IMR-90 (cell line): ENCODE measurements around the gene PYGO2. TPM values are rescaled to one million over a fixed set of nuclear protein-coding genes. Genes with fewer than 3 reads are reported as not detected.

Source experiments
- ATAC-seq: fragments of 200-7000 bp; cut with Tn5 transposase; 2 replicates; pipeline ENCODE4 v1.9.1; 2020; ENCODE audit warnings: low read depth, mild to moderate bottlenecking, moderate library complexity
- BruUV-seq: library from RNA; stranded (reverse); fragments of 400-500 nt; replicated peaks from 2 replicates; lab custom pipeline; 2021; lab: Mats Ljungman, UMichigan
- CTCF ChIA-PET: fragments of 300-600 bp; formaldehyde crosslinking; extraction: SDS; loops from one replicate; lab custom pipeline; 2021; ENCODE audit warnings: antibody characterized with exemption; lab: Yijun Ruan, JAX
- POLR2A ChIA-PET: fragments of 300-600 bp; sonication (Branson Sonifier 250); formaldehyde crosslinking; loops from one replicate; lab custom pipeline; 2022; ENCODE audit warnings: antibody characterized with exemption; ENCODE audit not compliant: unreplicated experiment; lab: Charles Lee
- DNase-seq: peaks from one replicate; pipeline ENCODE4 v3.0.0; 2013
- H2AFZ ChIP-seq: replicated peaks from 2 replicates; pipeline ENCODE3; 2013; ENCODE audit warnings: low read length, mild to moderate bottlenecking; ENCODE audit not compliant: poor library complexity
- H2AK5ac ChIP-seq: 2 replicates; pipeline ENCODE4 v1.6.1; 2013; ENCODE audit warnings: low read depth, low read length, inconsistent platforms
- H2AK9ac ChIP-seq: replicated peaks from 2 replicates; pipeline ENCODE3; 2013; ENCODE audit warnings: mild to moderate bottlenecking, low read depth, low read length, moderate library complexity; ENCODE audit not compliant: poor library complexity
- H2BK120ac ChIP-seq: 2 replicates; pipeline ENCODE4 v1.6.1; 2013; ENCODE audit warnings: low read depth, low read length, inconsistent platforms
- H2BK15ac ChIP-seq: 3 replicates; pipeline ENCODE4 v1.6.1; 2013; ENCODE audit warnings: low read depth, low read length, inconsistent platforms
- H2BK20ac ChIP-seq: 2 replicates; pipeline ENCODE4 v1.6.1; 2013; ENCODE audit warnings: low read depth, mild to moderate bottlenecking, inconsistent platforms, low read length, moderate library complexity
- H2BK5ac ChIP-seq: 2 replicates; pipeline ENCODE4 v1.6.1; 2013; ENCODE audit warnings: mild to moderate bottlenecking, low read depth, low read length, inconsistent platforms; ENCODE audit not compliant: poor library complexity, severe bottlenecking
- H3K14ac ChIP-seq: replicated peaks from 2 replicates; pipeline ENCODE4 v1.6.1; 2013; ENCODE audit warnings: low read depth, low read length, inconsistent platforms
- H3K18ac ChIP-seq: 2 replicates; pipeline ENCODE4 v1.6.1; 2013; ENCODE audit warnings: low read depth, low read length, control low read depth
- H3K23ac ChIP-seq: 2 replicates; pipeline ENCODE4 v1.6.1; 2013; ENCODE audit warnings: low read depth, low read length, inconsistent platforms
- H3K27ac ChIP-seq: 2 replicates; pipeline ENCODE4 v1.5.1; 2013; ENCODE audit warnings: mild to moderate bottlenecking, control low read depth, low read length; ENCODE audit not compliant: insufficient read depth
- H3K27me3 ChIP-seq: 2 replicates; pipeline ENCODE4 v1.6.1; 2013; ENCODE audit warnings: low read length; ENCODE audit not compliant: control insufficient read depth, insufficient read depth
- H3K36me3 ChIP-seq: 2 replicates; pipeline ENCODE4 v1.6.1; 2013; ENCODE audit warnings: low read length, mixed read lengths; ENCODE audit not compliant: control insufficient read depth, insufficient read depth
- H3K4ac ChIP-seq: 2 replicates; pipeline ENCODE4 v1.6.1; 2013; ENCODE audit warnings: low read depth, low read length, inconsistent platforms
- H3K4me1 ChIP-seq: 2 replicates; pipeline ENCODE4 v1.6.1; 2013; ENCODE audit warnings: low read length, mixed read lengths; ENCODE audit not compliant: control insufficient read depth, insufficient read depth
- H3K4me2 ChIP-seq: 2 replicates; pipeline ENCODE4 v1.6.1; 2013; ENCODE audit warnings: low read depth, mild to moderate bottlenecking, control low read depth, low read length, moderate library complexity
- H3K4me3 ChIP-seq: 2 replicates; pipeline ENCODE4 v1.5.1; 2013; ENCODE audit warnings: low read depth, mild to moderate bottlenecking, control low read depth, low read length, moderate library complexity; ENCODE audit not compliant: insufficient read depth
- H3K56ac ChIP-seq: 2 replicates; pipeline ENCODE4 v1.6.1; 2013; ENCODE audit warnings: low read length, inconsistent platforms; ENCODE audit not compliant: insufficient read depth; ENCODE audit errors: extremely low read depth
- H3K79me1 ChIP-seq, 2 experiments: 2 replicates each; pipeline ENCODE4 v1.6.1; 2013; ENCODE audit warnings: low read length in 2 of 2, inconsistent platforms in 1 of 2, low read depth in 1 of 2
- H3K9ac ChIP-seq: 2 replicates; pipeline ENCODE4 v1.6.1; 2013; ENCODE audit warnings: low read depth, low read length, control low read depth
- H3K9me1 ChIP-seq: 2 replicates; pipeline ENCODE4 v1.6.1; 2013; ENCODE audit warnings: low read length, inconsistent platforms; ENCODE audit not compliant: insufficient read depth
- H3K9me3 ChIP-seq: 2 replicates; pipeline ENCODE4 v1.6.1; 2013; ENCODE audit warnings: low read length; ENCODE audit not compliant: control insufficient read depth, insufficient read depth
- H4K20me1 ChIP-seq: 2 replicates; pipeline ENCODE4 v1.6.1; 2013; ENCODE audit warnings: low read length, inconsistent platforms; ENCODE audit not compliant: insufficient read depth
- H4K5ac ChIP-seq: 2 replicates; pipeline ENCODE4 v1.6.1; 2013; ENCODE audit warnings: mild to moderate bottlenecking, low read depth, low read length, control low read depth
- H4K8ac ChIP-seq, 2 experiments: 2 replicates each; pipeline ENCODE4 v1.6.1; 2013; ENCODE audit warnings: low read depth in 2 of 2, low read length in 2 of 2, control low read depth in 1 of 2, inconsistent platforms in 1 of 2
- H4K91ac ChIP-seq: 2 replicates; pipeline ENCODE4 v1.6.1; 2013; ENCODE audit warnings: low read depth, low read length, inconsistent platforms; ENCODE audit not compliant: insufficient read depth
- CTCF ChIP-seq: conservative IDR thresholded peaks from 2 replicates; pipeline ENCODE4 v1.5.1; 2012; ENCODE audit warnings: mild to moderate bottlenecking, low read depth, low read length, improper control_type of control experiment
- MAFK ChIP-seq: IDR thresholded peaks from 2 replicates; pipeline ENCODE4 v1.6.1; 2012; ENCODE audit warnings: low read depth, low read length, improper control_type of control experiment
- MAZ ChIP-seq: IDR thresholded peaks from 2 replicates; pipeline ENCODE4 v1.6.1; 2012; ENCODE audit warnings: low read depth, mild to moderate bottlenecking, low read length, improper control_type of control experiment, moderate library complexity, borderline replicate concordance
- POLR2A ChIP-seq: IDR thresholded peaks from 2 replicates; pipeline ENCODE4 v1.6.1; 2012; ENCODE audit warnings: mild to moderate bottlenecking, low read depth, low read length
- SMC3 ChIP-seq: fragments of 150-350 bp; IDR thresholded peaks from 2 replicates; pipeline ENCODE4 v1.6.1; 2016; ENCODE audit warnings: low read depth, mild to moderate bottlenecking, antibody characterized with exemption, low read length, moderate library complexity
- USF2 ChIP-seq: fragments of 150-350 bp; IDR thresholded peaks from 2 replicates; pipeline ENCODE4 v1.6.1; 2017; ENCODE audit warnings: mild to moderate bottlenecking, antibody characterized with exemption, low read length, low read depth
- WGBS, 2 experiments: methylation state at CpG; one replicate each; pipeline versions ENCODE4 v1.1.5 to v1.1.7; 2013; ENCODE audit warnings: missing lambda C conversion rate in 2 of 2; ENCODE audit not compliant: insufficient read length in 1 of 2; ENCODE audit errors: extremely low coverage in 2 of 2; 5-methylcytosine and 5-hydroxymethylcytosine counted together
- dilution Hi-C: fragments of 300-500 bp; cut with HindIII; formaldehyde crosslinking; loops from one replicate; pipeline ENCODE4 v1.14.3; 2018; ENCODE audit warnings: low sequenced_read_pairs; ENCODE audit not compliant: unreplicated experiment
- in situ Hi-C: fragments of 300-500 bp; cut with MboI; formaldehyde crosslinking; loops from 3 replicates; pipeline ENCODE4 v1.14.3; 2019; ENCODE audit warnings: low sequenced_read_pairs, inconsistent platforms, mixed read lengths
- intact Hi-C: fragments of 100-400 bp; cut with micrococcal nuclease; formaldehyde crosslinking; loops from 2 replicates; pipeline ENCODE4 v1.10.0; 2022
- polyA plus RNA-seq, 3 experiments: library from polyadenylated mRNA; depleted of rRNA; stranded (reverse); fragments of >200 nt; gene quantifications; 2 replicates each; pipeline ENCODE4 v1.2.3, GENCODE V29; 2012; ENCODE audit warnings: low replicate concordance in 1 of 3
- total RNA-seq: library from RNA; depleted of rRNA; stranded (reverse); fragments of >200 nt; gene quantifications from 2 replicates; pipeline ENCODE4 v1.2.3, GENCODE V29; 2012

Gene PYGO2
- total and polyA plus RNA-seq, 2 of the 4 experiments (the other 2 are of a cell fraction), result 5.4 to 14.8 TPM

GRCh38 chr1:155001675-155002463 is 40.3 kb upstream of the PYGO2 start (continued):
- TF ChIP-seq USF2, result no peak

- peak overlapping the region; percentile 94 for H3K27ac ChIP-seq
- intact Hi-C loops, result loop anchor here (1.0 to 5.0 kb wide), 3 partner anchors 29 to 65 kb away; partner anchors contain the start of genes ADAM15 and PMVK
- H4K20me1 ChIP-seq, result no peaks in the 10 kb centered on the region
- H2BK120ac ChIP-seq, result peak overlapping the region; percentile 74
- H3K18ac ChIP-seq, result peak overlapping the region; percentile 48
- H3K9me3 ChIP-seq, result no peaks in the 10 kb centered on the region
- H4K8ac ChIP-seq, result peak overlapping the region; percentile 11 to 91; a peak in 3 of 4 replicates
- WGBS, 2 experiments, result no CpG with 5 or more reads among the region's 11 CpGs
- peak overlapping the region; percentile 75 for H3K4me3 ChIP-seq
- no TSS peak for BruUV-seq
- peak overlapping the region; percentile 94 for H2BK5ac ChIP-seq
- TF ChIP-seq CTCF, result no peak
- no peak for TF ChIP-seq USF2
- TF ChIP-seq MAFK, result no peak
- no peak for TF ChIP-seq MAZ
- no peak for TF ChIP-seq SMC3
- no peak for TF ChIP-seq POLR2A
- peak overlapping the region; percentile 81 for H3K23ac ChIP-seq
- peak overlapping the region; percentile 87 for H3K4ac ChIP-seq
- peak overlapping the region; percentile 78 for H3K9ac ChIP-seq
- ChIA-PET CTCF (interaction anchor here (0.9 kb wide), 1 partner anchor 31 kb away, joined by 4 read pairs; the partner anchor contains the start of gene SHC1), POLR2A (no interaction called here)
- peak overlapping the region; percentile 46; the same call in 1 of the 2 replicates for H4K5ac ChIP-seq
- H2AK9ac ChIP-seq, result peak overlapping the region; percentile 99
- no peak for DNase-seq
- peak overlapping the region; percentile 92 for H2AFZ ChIP-seq
- no peak overlapping the region; the same call in none of the 2 replicates for H2BK20ac ChIP-seq
- peaks cover 12% of the 10 kb centered on the region for H3K9me1 ChIP-seq
- peaks cover 21% of the 10 kb centered on the region for H3K4me1 ChIP-seq
- H3K36me3 ChIP-seq, result no peaks in the 10 kb centered on the region; the same call in 1 of the 2 replicates
- in situ Hi-C loops, result no loop called here
- no peaks in the 10 kb centered on the region for H3K27me3 ChIP-seq
- H3K14ac ChIP-seq, result peak overlapping the region; percentile 87; the same call in 1 of the 2 replicates
- H4K91ac ChIP-seq, result peak overlapping the region; percentile 58; the same call in 1 of the 2 replicates
- dilution Hi-C loops, result no loop called here
- peak overlapping the region; percentile 49; the same call in 2 of the 3 replicates for H2BK15ac ChIP-seq
- peak overlapping the region; percentile 97 for H2AK5ac ChIP-seq
- peak overlapping the region; percentile 82 for H3K56ac ChIP-seq
- peaks cover 14 to 55% of the 10 kb centered on the region in 2 experiments for H3K79me1 ChIP-seq
- peak overlapping the region; percentile 94 for H3K4me2 ChIP-seq
- ATAC-seq, result no peak
These were observed 39.8 kb upstream of the PYGO2 start for GRCh38 chr1:155001425-155001674.
